HepG2 (cell line): ENCODE results near the gene MVK. TPM values are rescaled to one million over a fixed set of nuclear protein-coding genes. Genes with fewer than 3 reads are reported as not detected.

Experiments
- FOXJ3 ChIP-seq: sonication (generic); formaldehyde crosslinking; IDR thresholded peaks from 2 replicates; pipeline ENCODE4 v1.4.0; 2020; ENCODE audit warnings: missing genetic modification reagents, mild to moderate bottlenecking, borderline replicate concordance
- FOXK2 ChIP-seq: fragments of 450-650 bp; IDR thresholded peaks from 2 replicates; pipeline ENCODE4 v1.6.1; 2016
- HINFP ChIP-seq: sonication (generic); formaldehyde crosslinking; IDR thresholded peaks from 2 replicates; pipeline ENCODE4 v1.4.0; 2020; ENCODE audit warnings: low read depth, mild to moderate bottlenecking, missing genetic modification reagents
- IRF2 ChIP-seq: IDR thresholded peaks from 2 replicates; pipeline ENCODE4 v1.6.1; 2018; ENCODE audit warnings: missing genetic modification reagents, missing compliant biosample characterization
- KAT8 ChIP-seq: IDR thresholded peaks from 2 replicates; pipeline ENCODE4 v1.6.1; 2016; ENCODE audit warnings: missing genetic modification reagents, missing compliant biosample characterization
- KDM1A ChIP-seq: IDR thresholded peaks from 2 replicates; pipeline ENCODE4 v1.6.1; 2016; ENCODE audit warnings: missing compliant biosample characterization
- MXI1 ChIP-seq: IDR thresholded peaks from 3 replicates; pipeline ENCODE4 v1.6.1; 2012; ENCODE audit warnings: low read depth, low read length, inconsistent platforms, borderline replicate concordance
- TAF15 ChIP-seq: fragments of 200-400 bp; formaldehyde crosslinking; IDR thresholded peaks from one replicate; pipeline ENCODE4 v1.6.1; 2018; ENCODE audit warnings: mild to moderate bottlenecking, low read depth, low read length; ENCODE audit not compliant: poor library complexity, severe bottlenecking
- TFAP4 ChIP-seq: sonication (generic); IDR thresholded peaks from 2 replicates; pipeline ENCODE4 v1.6.1; 2016; ENCODE audit warnings: low read depth, borderline replicate concordance
- UBTF ChIP-seq: sonication (generic); formaldehyde crosslinking; IDR thresholded peaks from 2 replicates; pipeline ENCODE4 v1.4.0; 2020; ENCODE audit warnings: mild to moderate bottlenecking, missing genetic modification reagents
- ZBTB34 ChIP-seq: sonication (generic); formaldehyde crosslinking; IDR thresholded peaks from 2 replicates; pipeline ENCODE4 v1.8.0; 2022; ENCODE audit warnings: mild to moderate bottlenecking, missing genetic modification reagents
- ZBTB39 ChIP-seq: sonication (generic); formaldehyde crosslinking; IDR thresholded peaks from 2 replicates; pipeline ENCODE4 v1.5.0; 2020; ENCODE audit warnings: missing genetic modification reagents
- ZC3H13 ChIP-seq: sonication (generic); formaldehyde crosslinking; IDR thresholded peaks from 2 replicates; pipeline ENCODE4 v1.8.1; 2023; ENCODE audit warnings: mild to moderate bottlenecking, missing genetic modification reagents, moderate library complexity
- ZIK1 ChIP-seq: sonication (generic); formaldehyde crosslinking; IDR thresholded peaks from 2 replicates; pipeline ENCODE4 v1.5.0; 2020; ENCODE audit warnings: mild to moderate bottlenecking, low read depth, missing genetic modification reagents, borderline replicate concordance
- ZNF160 ChIP-seq: sonication (generic); formaldehyde crosslinking; IDR thresholded peaks from 2 replicates; pipeline ENCODE4 v1.8.0; 2022; ENCODE audit warnings: mild to moderate bottlenecking, inconsistent platforms, missing genetic modification reagents
- ZNF205 ChIP-seq: IDR thresholded peaks from 2 replicates; pipeline ENCODE4 v1.6.1; 2018; ENCODE audit warnings: missing biosample characterization, missing genetic modification reagents
- ZNF569 ChIP-seq: sonication (generic); formaldehyde crosslinking; IDR thresholded peaks from 2 replicates; pipeline ENCODE4 v1.5.0; 2020; ENCODE audit warnings: mild to moderate bottlenecking, missing genetic modification reagents, moderate library complexity, borderline replicate concordance
- ZNF672 ChIP-seq: sonication (generic); formaldehyde crosslinking; IDR thresholded peaks from 2 replicates; pipeline ENCODE4 v1.8.1; 2022; ENCODE audit warnings: missing genetic modification reagents
- ZNF792 ChIP-seq: IDR thresholded peaks from 2 replicates; pipeline ENCODE4 v1.6.1; 2016
- ZNF883 ChIP-seq: sonication (generic); formaldehyde crosslinking; IDR thresholded peaks from 2 replicates; pipeline ENCODE4 v1.5.1; 2020; ENCODE audit warnings: mild to moderate bottlenecking, missing genetic modification reagents; ENCODE audit errors: not compliant biosample characterization
- ZSCAN25 ChIP-seq: sonication (generic); formaldehyde crosslinking; IDR thresholded peaks from 2 replicates; pipeline ENCODE4 v1.8.0; 2022; ENCODE audit warnings: mild to moderate bottlenecking, missing genetic modification reagents
- polyA plus RNA-seq, 8 experiments: library from polyadenylated mRNA; depleted of rRNA in 3 of 8; stranded (reverse) in 7 of 8; unstranded in 1 of 8; fragments of >200 nt; fragmentation: Illumina TruSeq in 4 of 8; extraction: Trizol in 4 of 8; gene quantifications; 2 replicates each; pipeline versions ENCODE4 v1.2.1 to v1.2.3, GENCODE V29; 2011 to 2016; ENCODE audit warnings: low read depth in 4 of 8, missing spikeins in 1 of 8, mixed read lengths in 1 of 8; ENCODE audit not compliant: insufficient read depth in 1 of 8
- total RNA-seq, 5 experiments: library from RNA; depleted of rRNA; stranded (reverse); fragments of >200 nt; fragmentation: Illumina TruSeq; extraction: Trizol; gene quantifications; 2 replicates each; pipeline ENCODE4 v1.2.3, GENCODE V29; 2016; ENCODE audit warnings: low read depth in 1 of 5

MVK gene
- total and polyA plus RNA-seq, 2 of the 13 experiments (the other 11 are each of a cell fraction or from before 2014, with no cell fraction given): 11.6 to 66.9 TPM

GRCh38 chr12:109573029-109573913 is at the start of gene MVK, which contains the start of gene MMAB (continued):
- TF ChIP-seq TAF15: no peak
- TF ChIP-seq ZNF883 (CRISPR knock-in tag): no peak
- TF ChIP-seq ZNF569 (CRISPR knock-in tag): no peak
- TF ChIP-seq ZBTB39: no peak
- peak; percentile 83; the same call in 1 of the 2 replicates for TF ChIP-seq ZBTB34 (CRISPR knock-in tag)
- TF ChIP-seq HINFP (CRISPR knock-in tag): peak; percentile 92; the same call in 1 of the 2 replicates
- no peak for TF ChIP-seq FOXJ3
- peak; percentile 85 for TF ChIP-seq KAT8 (CRISPR knock-in tag)
- 0 out of 2 replicates have a peak, but pooled peaks have one; percentile 30 for TF ChIP-seq FOXK2
- no peak for TF ChIP-seq ZNF672
- no peak; the same call in none of the 2 replicates for TF ChIP-seq ZNF792 (CRISPR knock-in tag)
- 0 out of 2 replicates have a peak, but pooled peaks have one; percentile 84 for TF ChIP-seq ZC3H13 (CRISPR knock-in tag)
- TF ChIP-seq MXI1: peak; percentile 90; the same call in 2 of the 3 replicates
- peak; percentile 77; the same call in 1 of the 2 replicates for TF ChIP-seq ZNF160 (CRISPR knock-in tag)
- TF ChIP-seq ZIK1 (CRISPR knock-in tag): peak; percentile 66; the same call in 1 of the 2 replicates
- TF ChIP-seq KDM1A (CRISPR knock-in tag): no peak
- peak; percentile 88 for TF ChIP-seq IRF2
- TF ChIP-seq TFAP4: peak; percentile 82; the same call in 1 of the 2 replicates
- TF ChIP-seq ZNF205 (CRISPR knock-in tag): peak; percentile 70; the same call in 1 of the 2 replicates
- peak; percentile 77 for TF ChIP-seq UBTF (CRISPR knock-in tag)
- no peak for TF ChIP-seq ZSCAN25 (CRISPR knock-in tag)
